GM21447 (cell line): Measurements from ENCODE around the gene DLG2.
A peak's percentile ranks its signal among the peaks of the same experiment; 100 is the strongest.
"Not testable (repeated sequence)": the region's sequence is repeated elsewhere in the genome, so short reads cannot be mapped to it uniquely, and the experiment has no call there.

Source experiments
- ATAC-seq: cut with Tn5 transposase; IDR thresholded peaks from one replicate; pipeline ENCODE4 v1.9.1; 2021; ENCODE audit not compliant: unreplicated experiment

DLG2 gene

DNA sequence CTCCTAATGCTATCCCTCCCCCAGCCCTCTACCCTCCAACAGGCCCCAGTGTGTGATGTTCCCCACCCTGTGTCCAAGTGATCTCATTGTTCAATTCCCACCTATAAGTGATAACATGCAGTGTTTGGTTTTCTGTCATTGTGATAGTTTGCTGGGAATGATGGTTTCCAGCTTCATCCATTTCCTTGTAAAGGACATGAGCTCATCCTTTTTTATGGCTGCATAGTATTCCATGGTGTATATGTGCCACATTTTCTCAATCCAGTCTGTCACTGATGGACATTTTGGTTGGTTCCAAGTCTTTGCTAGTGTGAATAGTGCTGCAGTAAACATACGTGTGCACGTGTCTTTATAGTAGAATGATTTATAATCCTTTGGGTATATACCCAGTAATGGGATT lies 277.6 kb downstream of the DLG2 start:
- not testable (repeated sequence) for ATAC-seq

DNA sequence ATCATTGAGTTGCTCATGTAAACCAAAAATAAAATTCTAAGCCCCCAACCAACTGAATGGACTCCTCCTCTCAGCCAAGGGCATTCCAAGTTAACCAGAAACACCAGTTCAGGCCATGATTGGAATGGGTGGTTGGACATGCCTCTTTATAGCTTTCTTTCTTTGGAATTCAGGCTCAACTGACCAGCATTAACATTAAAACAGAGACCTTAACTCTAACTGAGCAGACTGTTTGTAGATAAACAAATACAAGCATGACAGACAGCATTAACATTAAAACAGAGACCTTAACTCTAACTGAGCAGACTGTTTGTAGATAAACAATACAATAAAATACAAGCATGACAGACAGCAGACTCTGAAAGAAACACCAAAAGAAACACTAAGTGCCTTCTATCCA lies 278.2 kb downstream of the DLG2 start:
- no peak for ATAC-seq

DNA sequence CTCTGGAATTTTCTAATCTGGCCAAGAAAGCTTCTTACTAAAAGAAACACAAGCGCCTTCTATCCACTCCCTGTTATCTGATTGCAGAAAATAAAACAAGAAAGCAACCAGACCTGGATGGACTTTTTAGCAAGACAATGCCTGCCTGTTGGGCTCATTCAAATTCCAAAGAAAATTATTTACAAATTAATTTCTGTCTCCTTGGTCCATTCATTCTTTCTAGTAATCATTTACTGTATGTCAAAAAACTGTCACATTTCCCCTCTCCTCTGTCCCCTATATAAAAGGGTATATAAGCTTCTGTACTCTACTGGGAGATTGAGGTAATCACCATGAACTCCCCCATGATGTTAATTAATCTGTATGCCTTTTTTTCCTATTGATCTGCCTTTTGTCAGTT lies 279.9 kb downstream of the DLG2 start:
- no peak for ATAC-seq

DNA sequence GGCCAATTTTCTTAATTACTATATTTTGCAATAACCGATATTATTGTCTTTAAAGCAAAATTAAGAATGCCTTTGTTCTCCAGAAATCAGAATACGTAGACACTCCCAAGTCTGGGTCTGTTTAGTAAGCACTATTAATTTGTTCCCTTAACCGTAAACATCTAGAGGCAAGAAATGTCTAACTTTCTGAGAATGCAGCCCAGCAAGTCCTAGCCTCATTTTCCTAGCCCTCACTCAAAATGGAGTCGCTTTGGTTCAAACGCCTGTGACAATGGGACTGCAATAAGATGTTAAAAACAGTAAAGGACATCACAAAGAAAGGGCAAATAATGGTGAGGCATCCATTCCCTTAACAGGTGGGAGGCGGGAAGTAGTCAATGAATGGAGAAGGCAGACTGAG lies 280.7 kb downstream of the DLG2 start:
- no peak for ATAC-seq

DNA sequence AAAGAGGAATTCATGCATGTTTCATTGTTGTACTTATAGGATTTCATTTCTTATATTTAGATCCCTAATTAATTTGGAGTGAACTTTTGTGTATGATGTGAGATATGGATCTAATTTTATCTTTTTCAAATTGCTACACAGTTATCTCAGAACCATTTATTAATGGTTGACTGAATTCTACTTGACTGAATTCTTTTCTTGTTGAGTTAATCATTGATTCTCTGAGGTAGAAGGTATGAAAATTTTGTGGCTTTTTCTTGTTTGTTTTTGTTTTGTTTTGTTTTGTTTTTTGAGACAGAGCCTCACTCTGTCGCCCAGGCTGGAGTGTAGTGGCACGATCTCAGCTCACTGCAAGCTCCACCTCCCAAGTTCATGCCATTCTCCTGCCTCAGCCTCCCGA lies 286.3 kb downstream of the DLG2 start:
- ATAC-seq, result not testable (repeated sequence)

DNA sequence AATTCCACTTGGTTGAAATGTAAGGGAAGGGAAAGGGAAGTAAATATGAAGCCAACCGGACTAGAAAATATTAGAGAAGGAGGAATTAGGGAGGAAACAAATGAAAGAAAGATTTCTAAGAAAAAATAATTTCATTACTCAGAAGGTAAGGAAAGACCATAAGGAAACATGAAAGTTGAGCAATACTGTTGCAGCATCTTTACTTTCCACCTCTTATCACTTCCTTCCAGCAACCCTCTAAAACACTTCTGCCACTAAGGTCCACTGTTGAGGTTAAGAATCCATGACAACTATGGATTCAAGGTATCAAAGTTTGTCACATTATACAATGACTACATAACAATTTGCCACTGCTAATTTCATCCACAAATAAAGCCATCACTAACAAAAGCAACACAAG lies 308.6 kb downstream of the DLG2 start:
- no peak for ATAC-seq

DNA sequence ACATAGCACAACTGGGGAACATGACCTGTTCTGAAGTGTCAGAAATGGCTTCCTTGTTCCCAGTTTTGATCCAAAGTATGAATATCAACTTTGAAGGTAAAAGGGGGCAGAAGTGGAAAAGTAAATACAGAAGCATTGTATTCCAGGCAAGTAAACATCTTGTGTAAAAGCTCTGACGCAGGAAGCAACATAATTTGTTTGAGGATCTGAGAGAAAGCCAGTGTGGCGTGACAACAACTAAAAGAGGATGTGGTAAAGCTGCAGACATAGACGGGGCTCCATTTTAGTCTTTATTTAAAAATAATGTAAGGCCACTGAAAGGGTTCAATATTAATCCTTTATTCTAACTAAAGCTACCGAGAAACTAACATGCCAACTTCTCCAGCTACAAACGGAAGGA lies 310.2 kb downstream of the DLG2 start:
- ATAC-seq, result peak; percentile 99

DNA sequence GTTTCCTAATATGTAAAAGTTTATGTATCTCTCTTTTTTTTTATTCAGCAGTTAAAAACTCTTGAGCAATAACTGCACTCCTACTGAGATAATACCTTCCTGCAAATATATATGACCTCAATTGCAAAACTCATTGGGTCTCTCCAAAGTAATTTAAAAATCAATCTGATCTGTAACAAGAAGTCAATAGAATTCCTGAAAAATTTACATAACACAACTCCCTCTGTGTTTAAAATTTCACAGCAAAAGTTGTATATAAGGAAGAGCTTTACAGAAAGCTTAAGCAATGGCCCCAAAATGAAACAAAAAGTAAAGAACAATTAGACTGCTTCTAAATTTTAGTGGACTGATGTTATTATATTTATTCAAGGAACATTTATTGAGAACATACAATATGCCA lies 313.4 kb downstream of the DLG2 start:
- no peak for ATAC-seq

DNA sequence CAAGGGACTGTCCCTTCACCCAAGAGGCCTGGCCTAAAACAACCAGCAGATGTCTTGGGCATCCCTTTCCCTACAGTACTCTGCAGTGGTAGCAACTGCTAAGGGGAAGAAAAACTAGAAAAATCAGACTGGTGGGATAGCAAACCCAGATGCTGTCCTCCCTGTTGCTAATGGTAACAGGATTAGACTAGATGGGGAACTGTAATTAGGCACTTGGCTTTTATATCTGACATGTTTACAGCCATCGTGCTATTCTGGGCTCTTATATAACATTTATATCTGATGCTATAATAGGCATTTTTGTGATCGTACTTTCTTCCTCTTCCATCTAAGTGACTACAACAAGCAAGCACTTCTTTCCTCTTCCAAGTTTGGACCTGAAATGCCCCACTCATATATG lies 316.7 kb downstream of the DLG2 start:
- no peak for ATAC-seq

DNA sequence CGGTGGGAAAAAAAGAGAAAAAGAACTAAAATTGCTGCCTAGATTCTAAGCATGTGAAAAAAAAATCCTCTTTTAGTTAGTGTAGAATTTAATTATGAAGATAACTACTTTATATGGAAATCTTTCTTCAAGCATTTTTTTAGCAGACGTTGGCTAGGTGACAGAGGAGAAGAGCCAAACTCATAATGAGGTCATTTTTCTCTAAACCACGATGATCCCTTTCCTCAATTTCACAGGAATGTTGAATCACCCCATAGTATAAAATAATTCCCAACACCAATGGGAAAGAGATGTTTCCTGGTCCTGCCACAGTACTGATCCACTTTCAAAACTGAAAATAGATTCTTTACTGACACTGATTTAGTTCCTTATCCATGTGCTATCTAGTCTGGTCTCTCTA lies 319.8 kb downstream of the DLG2 start:
- no peak for ATAC-seq

DNA sequence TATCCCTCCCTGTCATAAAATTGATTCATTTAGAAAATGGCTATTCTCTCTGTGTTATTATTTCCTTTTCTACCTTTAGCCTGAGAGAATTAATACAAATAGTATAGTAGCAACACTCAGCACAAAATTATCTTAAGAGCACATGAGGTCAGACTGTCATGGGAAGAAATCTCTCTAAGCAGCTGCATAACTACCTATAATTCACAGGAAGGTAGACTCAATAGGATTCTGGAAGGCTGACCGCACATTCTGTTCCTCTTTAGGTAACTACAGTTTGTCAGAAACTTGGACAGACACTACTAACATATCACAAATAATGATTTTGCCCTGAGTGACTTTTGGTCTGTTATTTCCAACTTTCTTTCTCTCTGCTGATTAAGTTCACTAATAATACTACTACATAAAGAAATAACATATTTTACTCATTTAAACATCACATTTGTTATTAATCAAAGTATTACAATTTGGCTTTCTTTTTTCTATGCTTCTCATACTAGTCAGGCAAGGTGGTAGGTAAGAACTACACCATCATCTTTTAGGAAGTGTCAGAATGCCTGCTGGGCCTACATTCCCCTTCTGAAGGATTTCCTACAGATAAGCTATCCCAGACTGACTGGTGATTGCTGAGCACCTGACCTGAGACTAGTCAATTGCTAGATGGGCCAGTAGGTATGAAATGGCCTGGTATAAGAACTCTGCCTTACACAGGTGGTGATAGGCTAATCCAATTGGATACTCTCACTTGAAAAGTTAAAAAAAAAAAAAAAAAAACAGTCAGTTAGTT lies 325.1 kb downstream of the DLG2 start:
- ATAC-seq, result no peak

DNA sequence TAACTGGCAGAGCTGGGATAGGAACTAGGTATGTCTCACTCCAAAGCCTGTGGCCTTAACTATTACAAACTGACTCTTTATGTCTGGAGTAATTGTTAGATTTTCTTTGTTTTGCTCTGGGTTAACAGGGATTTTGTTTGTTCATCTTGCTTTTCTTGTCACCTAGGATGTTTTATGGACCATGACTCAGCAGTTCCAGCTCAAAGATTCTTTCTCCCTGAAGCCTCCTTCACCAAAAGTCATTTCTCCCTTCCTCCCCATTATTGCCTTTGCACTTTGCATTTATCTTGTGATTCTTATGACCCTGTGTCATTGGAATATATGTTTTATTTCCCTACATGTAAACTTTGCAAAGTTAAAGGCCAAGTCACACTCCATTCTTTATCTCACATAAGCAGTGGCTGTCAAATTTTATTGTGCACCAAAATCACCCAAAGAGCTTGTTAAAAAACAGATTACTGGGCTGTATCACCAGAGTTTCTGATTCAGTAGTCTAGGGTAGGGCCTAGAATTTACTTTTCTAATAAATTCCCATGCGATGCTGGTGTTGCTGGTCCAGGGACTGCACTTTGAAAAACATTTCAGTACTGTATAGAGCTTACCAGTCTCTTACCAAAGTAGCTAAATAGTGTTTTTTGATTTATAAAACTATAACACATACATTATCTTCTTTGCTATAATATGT lies 327.7 kb downstream of the DLG2 start:
- no peak for ATAC-seq

DNA sequence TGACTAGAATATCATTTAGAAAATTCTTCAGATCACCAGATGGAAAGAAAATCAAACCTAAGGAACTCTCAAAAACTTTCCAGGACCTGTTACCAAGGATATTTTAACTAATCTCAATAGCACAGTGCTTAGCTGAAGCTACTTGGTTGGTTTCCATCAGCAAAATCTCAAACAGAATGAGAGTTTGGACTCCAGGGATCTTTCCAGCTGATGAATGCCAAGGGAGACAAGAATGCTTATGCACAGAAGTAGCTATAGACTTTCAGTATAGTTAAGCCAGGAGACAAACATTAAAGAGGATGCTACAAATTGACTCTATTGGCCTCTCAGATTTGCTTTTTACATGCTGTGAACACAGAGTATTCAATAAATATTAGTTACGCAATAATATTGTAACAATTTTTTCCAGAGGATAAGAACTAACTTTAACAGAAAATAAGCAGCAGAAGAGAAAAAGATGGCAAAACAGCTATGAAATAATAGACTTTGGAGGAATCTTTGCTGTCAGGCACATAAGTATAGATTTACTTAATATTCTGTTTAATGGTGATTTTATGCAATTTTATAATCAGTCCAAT lies 331.4 kb downstream of the DLG2 start:
- ATAC-seq, result no peak

DNA sequence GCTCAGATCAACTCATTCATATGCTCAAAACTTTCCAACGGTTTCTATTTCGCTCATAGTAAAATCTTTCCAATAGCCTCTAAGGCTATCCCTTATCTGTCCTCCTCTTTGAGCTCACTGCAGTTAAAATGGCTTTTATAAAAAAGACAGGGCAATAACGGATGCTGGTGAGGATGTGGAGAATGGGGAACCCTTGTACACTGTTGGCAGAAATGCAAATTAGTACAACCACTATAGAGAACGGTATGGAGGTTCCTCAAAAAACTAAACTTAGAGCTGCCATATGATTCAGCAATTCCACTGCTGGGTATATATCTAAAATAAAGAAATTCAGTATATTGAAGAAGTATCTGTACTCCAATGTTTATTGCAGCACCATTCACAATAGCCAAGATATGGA lies 345.6 kb downstream of the DLG2 start:
- ATAC-seq, result no peak

DNA sequence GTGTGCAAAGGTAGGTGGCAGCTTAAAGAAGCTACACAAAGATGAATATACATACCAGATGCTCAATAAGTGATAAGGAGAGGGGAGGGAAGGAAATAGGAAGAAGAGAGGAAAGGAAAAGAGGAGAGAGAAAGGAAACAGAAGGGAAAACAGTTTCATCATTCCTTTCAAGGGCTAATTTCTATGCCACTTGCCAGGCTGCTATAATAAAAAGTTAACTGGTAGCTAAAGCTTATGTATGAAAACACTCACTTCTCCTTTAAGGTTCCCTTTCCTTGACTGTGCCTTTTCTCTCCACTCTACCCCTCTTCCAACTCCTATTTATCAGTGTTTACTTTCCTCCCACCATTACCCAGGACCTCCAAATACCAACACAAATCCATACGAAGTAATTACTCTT lies 347.9 kb downstream of the DLG2 start:
- ATAC-seq, result no peak

DNA sequence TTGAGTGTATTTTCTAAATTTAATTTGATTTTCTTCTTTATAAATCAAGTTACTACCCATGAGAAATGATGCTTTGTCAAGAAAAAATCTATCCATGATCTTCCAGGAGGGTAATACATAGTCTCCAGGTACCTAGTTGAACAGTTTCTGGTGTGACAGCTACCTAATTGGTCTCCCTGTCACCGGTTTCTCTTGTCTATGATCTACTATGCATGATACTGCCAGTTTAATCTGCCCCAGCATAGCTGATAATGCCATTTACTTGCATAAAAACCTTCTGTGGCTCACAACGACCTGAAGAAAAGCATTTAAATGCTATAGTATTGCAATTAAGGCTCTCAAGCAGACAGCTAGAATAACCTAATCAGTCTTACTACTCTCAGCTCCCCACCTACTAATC lies 349.5 kb downstream of the DLG2 start:
- ATAC-seq, result no peak

DNA sequence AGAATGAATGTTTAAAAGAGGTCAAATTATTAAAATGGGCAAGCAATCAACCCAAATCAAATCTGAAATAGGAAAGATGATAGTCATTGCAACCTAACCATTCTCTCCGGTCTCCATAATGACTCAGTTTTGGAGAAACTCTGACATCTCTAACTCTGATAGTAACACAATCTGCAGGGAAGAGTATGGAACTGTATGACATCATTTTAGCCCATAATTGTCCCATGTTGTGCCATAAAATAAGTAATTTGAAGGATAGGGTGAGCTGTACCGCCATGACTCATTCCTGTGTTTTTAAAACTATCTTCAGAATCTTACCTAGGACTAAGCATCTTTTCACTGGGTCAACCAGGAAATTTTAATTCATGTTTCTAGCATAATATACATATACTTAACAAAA lies 350.8 kb downstream of the DLG2 start:
- no peak for ATAC-seq

DNA sequence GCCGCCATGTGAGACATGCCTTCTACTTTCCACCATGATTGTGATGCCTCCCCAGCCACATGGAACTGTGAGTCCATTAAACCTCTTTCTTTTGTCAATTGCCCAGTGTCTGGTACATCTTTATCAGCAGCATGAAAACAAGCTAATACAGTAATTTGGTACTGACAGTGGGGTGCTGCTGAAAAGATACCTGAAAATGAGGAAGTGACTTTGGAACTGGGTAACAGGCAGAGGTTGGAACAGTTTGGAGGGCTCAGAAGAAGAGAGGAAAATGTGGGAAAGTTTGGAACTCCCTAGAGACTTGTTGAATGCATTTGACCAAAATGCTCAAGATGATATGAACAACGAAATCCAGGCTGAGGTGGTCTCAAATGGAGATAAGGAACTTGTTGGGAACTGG lies 356.8 kb downstream of the DLG2 start:
- ATAC-seq, result not testable (repeated sequence)

DNA sequence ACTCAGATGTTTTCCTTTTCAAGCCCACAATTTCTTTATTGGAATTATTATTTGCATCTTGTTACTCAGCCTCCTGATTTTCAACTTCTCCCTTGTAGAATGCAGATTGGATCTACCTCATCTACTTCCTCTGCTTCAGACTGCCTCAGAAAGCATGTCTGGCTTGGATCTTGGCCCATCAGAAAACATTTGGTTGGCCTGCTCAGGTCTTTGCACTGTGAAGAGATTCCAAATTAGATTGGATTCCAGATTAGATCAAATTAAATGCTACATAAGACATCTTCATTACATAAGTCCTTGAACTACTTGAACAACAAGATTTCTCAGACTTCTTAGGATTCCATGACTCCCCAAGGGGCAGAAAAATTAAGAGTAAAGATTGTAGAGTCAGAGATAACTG lies 358.0 kb downstream of the DLG2 start:
- no peak for ATAC-seq

DNA sequence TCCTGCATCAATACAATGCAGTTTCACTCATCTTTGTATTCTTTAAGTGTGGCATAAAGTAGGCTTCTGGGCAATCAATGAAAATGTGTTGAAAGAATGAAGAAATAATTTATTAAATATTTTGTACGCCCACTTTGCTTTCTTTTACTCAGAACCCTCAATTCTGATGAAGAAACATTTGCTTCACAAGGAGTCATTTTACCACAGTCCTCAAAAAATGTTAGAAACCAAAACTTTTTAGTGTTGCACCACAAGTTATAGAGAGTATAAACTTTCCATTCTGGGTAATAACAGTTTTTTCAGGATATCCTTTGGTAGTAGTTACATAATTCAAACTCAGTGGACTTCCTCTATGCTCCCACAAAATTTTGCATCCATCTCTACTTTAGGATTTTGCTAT lies 360.5 kb downstream of the DLG2 start:
- ATAC-seq, result no peak

DNA sequence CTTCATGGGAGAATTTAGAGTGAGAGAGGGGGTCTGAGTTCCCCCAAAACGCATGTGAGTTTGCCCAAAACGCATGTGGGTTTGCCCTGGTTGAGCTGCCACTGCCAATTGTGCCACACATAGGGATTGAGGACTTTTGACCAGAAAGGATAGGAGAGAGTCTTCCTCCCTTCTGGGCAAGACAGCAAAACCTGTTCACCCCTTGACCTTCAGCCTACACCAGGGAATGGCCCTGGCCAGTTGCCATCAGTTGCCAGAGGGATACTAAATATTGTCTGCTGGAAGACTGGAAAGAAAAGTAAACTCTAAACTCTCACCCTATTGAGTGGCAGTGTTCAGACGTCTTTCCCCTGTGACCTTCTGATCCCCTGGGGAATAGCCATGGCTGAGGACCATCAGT lies 363.8 kb downstream of the DLG2 start:
- no peak for ATAC-seq

DNA sequence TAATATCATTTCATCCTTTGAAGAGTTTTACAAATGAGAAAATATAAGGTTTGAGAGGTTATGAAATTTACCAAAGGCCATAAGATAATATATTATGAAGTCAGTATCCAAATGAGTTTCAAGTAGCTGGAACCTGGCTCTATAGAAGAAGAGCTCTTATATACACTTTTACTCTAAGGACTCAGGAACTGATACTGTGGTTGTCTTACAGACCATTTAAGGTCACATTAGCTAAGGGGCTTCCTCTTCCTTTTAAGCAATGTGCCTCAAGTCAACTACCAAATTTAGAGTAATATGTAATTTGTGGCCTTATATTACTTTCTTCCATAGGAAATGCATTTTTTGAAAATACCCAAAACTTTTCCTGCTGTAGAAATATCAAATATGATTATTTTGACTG lies 369.3 kb downstream of the DLG2 start:
- no peak for ATAC-seq
